GM12873 (cell line): ENCODE measurements around the gene PBX2.

Experiments
- CTCF ChIP-seq: IDR thresholded peaks from 2 replicates; pipeline ENCODE4 v1.5.1; 2012; ENCODE audit warnings: low read depth, mild to moderate bottlenecking, moderate library complexity, low read length, control low read depth; ENCODE audit not compliant: insufficient read depth; ENCODE audit errors: missing control alignments

The PBX2 gene

GRCh38 chr6:32192608-32193039 is 2.6 kb upstream of the PBX2 start, which contains the start of gene GPSM3:
Gene GPSM3 (minus strand): TSS chr6:32192643. CDS start chr6:32192513, 130 bp downstream.
- no peak for TF ChIP-seq CTCF

- no peak for TF ChIP-seq CTCF
Observed at GRCh38 chr6:32191696-32192607, 1.9 kb upstream of the PBX2 start.

GRCh38 chr6:32190911-32191677 is 1.1 kb upstream of the PBX2 start:
- no peak for TF ChIP-seq CTCF

GRCh38 chr6:32189742-32190053 is 304 bp downstream of the PBX2 start:
- no peak for TF ChIP-seq CTCF

GRCh38 chr6:32189069-32189741 is 797 bp downstream of the PBX2 start:
- no peak for TF ChIP-seq CTCF

GRCh38 chr6:32188381-32189068 is 1.5 kb downstream of the PBX2 start:
- no peak for TF ChIP-seq CTCF
